Measurements from ENCODE around the gene SMAD5. TPM values are rescaled to one million over a fixed set of nuclear protein-coding genes. Genes with fewer than 3 reads are reported as not detected.

Gene SMAD5
- total RNA-seq, 1 experiment from 2014 or later, result 93.6 TPM

DNA sequence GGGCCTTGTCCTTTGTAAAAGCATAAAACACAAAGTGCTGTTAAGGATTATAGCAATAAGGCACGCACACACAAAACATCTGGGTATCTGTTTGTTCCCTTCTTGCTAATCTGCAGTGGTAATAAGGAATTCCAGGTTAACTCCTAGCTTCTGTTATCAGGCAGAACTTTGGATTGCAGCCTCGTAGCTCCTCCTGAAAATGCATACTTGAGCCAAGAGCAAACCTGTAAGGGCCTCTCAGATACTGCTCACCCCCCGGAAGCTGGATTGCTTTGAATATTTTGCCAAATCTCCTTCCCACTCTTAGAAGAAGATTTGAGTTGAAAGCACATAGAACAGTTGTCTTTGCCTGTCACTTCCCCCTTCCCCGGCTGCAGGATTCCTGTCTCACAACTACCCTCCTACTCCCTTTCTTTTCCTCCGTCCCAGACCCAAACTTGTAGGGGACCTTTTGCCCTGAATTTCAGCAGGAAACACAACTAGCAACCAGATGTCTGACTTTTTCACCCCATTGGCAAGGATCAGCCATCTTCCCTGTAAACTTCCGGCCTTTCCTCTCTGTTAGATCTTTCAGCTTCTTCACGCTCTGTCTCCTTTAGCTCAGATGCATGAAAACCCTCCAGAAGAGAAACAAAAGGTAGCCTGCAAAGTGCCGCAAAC, 28.2 kb upstream of the SMAD5 start:
- Histone ChIP-seq H3K4me3 (no peak overlapping the region), H3K36me3 (no peaks in the 10 kb centered on the region), H3K27me3 (replicated peaks) (0 out of 2 replicates have a peak, but pooled peaks cover 11% of the 10 kb centered on the region), H3K4me1 (replicated peaks) (no peaks in the 10 kb centered on the region), H3K27ac (no peak overlapping the region), H3K9me3 (replicated peaks) (no peaks in the 10 kb centered on the region)
- no peak for DNase-seq (ENCODE audit: low read depth in 1 of 2, low spot score in 2 of 2)

DNA sequence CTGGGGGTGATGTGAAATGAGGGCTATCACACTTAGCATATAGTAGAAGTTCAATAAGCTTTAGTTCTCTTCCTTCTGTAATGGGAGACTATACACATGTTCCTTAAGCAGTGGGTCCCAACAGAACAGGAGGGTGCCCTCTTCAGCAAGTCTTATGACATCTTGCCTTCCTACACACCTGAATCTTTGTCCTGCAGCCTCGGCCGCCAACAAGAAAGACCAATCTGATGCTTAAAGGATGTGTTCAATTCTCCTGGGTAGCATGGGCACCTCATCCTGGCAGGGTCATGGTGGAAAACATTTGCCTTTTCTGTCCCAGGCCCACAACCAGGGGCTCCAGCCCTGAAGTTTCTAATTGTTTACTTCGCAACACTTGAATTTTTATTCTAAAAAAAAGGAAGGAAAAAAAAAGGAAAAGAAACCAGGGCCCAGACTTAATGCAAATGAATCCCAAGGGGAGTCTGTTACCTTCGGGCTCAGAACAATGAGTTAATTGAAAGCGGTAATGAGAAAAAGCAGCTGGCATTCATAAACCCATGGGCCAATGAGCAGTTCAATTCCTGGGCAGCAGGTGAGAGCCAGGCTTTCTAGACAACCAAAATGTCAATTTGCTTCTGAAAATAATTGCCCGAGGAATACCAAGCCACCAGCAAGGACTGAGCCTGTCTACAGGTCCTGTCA, 26.2 kb upstream of the SMAD5 start:
- Histone ChIP-seq H3K4me3 (no peak overlapping the region), H3K36me3 (no peaks in the 10 kb centered on the region), H3K27me3 (replicated peaks) (0 out of 2 replicates have a peak, but pooled peaks cover 16% of the 10 kb centered on the region), H3K27ac (no peak overlapping the region), H3K9me3 (replicated peaks) (no peaks in the 10 kb centered on the region), H3K4me1 (replicated peaks) (no peaks in the 10 kb centered on the region)
- DNase-seq (ENCODE audit: low read depth in 1 of 2, low spot score in 2 of 2), result peak in 1 of 2 experiments; percentile 37

- peak in 1 of 2 experiments; percentile 9 for DNase-seq (ENCODE audit: low read depth in 1 of 2, low spot score in 2 of 2)
- Histone ChIP-seq H3K4me3 (no peak overlapping the region), H3K9me3 (replicated peaks) (no peaks in the 10 kb centered on the region), H3K27me3 (replicated peaks) (0 out of 2 replicates have a peak, but pooled peaks cover 16% of the 10 kb centered on the region), H3K4me1 (replicated peaks) (no peaks in the 10 kb centered on the region), H3K27ac (no peak overlapping the region), H3K36me3 (no peaks in the 10 kb centered on the region)
Measured at GRCh38 chr5:136108180-136108611, 24.4 kb upstream of the SMAD5 start.

DNA sequence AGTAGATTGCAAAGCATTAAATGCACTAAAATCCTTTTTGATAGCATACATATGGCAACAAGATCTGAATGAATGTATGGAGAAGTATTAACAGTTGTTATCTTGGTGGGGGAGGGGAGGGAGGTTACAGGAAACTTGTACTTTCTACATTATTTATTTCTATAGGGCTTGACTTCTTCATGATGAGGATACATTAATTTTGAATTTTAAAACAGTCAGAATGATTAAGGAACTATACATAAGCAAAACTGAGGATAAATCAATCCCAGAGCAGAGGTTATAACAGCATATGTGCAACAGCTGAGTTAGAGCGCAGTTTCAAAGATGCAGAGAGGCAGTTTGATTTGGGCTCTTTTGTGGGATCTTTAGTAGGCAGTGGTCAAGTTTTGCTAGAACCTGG, 23.9 kb upstream of the SMAD5 start:
- Histone ChIP-seq H3K27ac (no peak overlapping the region), H3K36me3 (no peaks in the 10 kb centered on the region), H3K9me3 (replicated peaks) (no peaks in the 10 kb centered on the region), H3K4me1 (replicated peaks) (no peaks in the 10 kb centered on the region), H3K4me3 (no peak overlapping the region), H3K27me3 (replicated peaks) (0 out of 2 replicates have a peak, but pooled peaks cover 16% of the 10 kb centered on the region)
- no peak for DNase-seq (ENCODE audit: low read depth in 1 of 2, low spot score in 2 of 2)

DNA sequence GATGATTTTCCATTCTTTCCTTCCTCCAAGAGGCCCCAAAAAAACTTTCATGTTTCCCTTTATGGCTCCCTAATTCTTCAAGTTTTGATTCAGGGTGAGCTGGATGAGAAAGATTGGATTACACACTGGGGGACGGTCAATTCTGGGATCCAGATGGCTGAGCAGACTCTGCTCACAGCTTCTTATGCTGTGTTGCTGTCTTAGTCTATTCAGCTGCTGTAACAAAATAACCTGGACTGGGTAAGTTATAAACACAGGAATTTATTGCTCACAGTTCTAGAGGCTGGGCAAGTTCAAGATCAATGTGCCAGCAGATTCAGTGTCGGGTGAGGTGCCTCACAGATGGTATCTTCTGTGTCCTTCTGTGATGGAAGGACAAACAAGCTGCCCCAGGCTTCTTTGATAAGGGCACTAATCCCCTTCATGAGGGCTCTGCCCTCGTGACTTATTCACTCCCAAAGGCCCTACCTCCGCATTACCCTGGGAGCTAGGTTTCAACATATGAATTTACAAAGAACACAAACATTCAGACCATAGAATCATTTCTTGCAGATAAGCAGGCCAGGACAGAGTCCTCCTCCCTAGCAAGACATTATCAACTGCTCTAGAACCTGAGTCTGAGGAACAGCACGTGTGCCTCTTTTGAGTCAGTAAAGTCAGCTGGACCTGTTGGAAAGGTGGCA, 23.1 kb upstream of the SMAD5 start:
- H3K4me1 ChIP-seq (replicated peaks), result no peaks in the 10 kb centered on the region

GRCh38 chr5:136113606-136114005, 19.0 kb upstream of the SMAD5 start:
- no peaks in the 10 kb centered on the region for H3K4me1 ChIP-seq (replicated peaks)
- no peaks in the 10 kb centered on the region for H3K9me3 ChIP-seq (replicated peaks)
- H3K27ac ChIP-seq, result no peak overlapping the region
- H3K4me3 ChIP-seq, result no peak overlapping the region
- no peak for DNase-seq (ENCODE audit: low read depth in 1 of 2, low spot score in 2 of 2)
- no peaks in the 10 kb centered on the region for H3K36me3 ChIP-seq
- peaks cover 19% of the 10 kb centered on the region for H3K27me3 ChIP-seq (replicated peaks)

More for the DNA sequence above, 23.1 kb upstream of the SMAD5 start:
- Histone ChIP-seq H3K36me3 (no peaks in the 10 kb centered on the region), H3K4me3 (no peak overlapping the region), H3K27ac (no peak overlapping the region), H3K27me3 (replicated peaks) (peaks cover 16% of the 10 kb centered on the region; the same call in 1 of the 2 replicates), H3K9me3 (replicated peaks) (no peaks in the 10 kb centered on the region)
- DNase-seq (ENCODE audit: low read depth in 1 of 2, low spot score in 2 of 2), result peak in 1 of 2 experiments; percentile 29

DNA sequence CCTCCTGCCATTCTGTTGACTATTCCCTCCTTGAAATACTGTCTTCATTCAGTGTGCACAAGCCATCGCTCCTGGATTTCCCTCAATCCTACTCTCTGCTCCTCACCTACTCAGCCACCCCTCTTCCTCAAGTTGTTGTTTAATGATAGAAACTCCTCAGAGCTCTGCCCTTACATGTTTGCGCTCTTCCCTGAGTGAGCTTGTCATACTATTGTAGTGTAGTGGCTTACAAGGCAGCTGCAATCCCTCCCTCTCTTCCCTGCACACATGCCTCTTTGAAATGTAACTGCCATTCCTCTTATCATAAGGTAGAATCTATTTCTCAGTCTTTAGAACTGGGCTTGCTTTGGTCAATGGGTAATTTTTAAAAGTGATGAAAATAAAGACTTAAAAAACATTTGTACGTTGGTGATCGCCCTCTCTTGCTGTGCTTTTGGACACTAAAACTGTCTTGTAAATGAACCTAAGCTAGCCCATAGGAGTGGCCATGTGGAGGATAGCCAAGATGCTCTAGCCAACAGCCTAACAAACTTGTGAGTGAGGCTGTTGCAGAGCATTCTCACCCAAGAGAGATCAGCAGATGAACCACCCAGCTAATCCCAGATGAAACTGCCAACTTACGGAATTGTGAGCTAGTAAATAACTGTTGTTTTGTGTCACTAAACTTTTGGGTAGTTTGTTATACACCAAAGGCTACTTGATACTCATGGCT, 18.1 kb upstream of the SMAD5 start:
- Histone ChIP-seq H3K27ac (no peak overlapping the region), H3K4me3 (no peak overlapping the region), H3K36me3 (no peaks in the 10 kb centered on the region), H3K4me1 (replicated peaks) (no peaks in the 10 kb centered on the region), H3K27me3 (replicated peaks) (peaks cover 13% of the 10 kb centered on the region), H3K9me3 (replicated peaks) (no peaks in the 10 kb centered on the region)
- no peak for DNase-seq (ENCODE audit: low read depth in 1 of 2, low spot score in 2 of 2)

- no peaks in the 10 kb centered on the region for H3K4me1 ChIP-seq (replicated peaks)
- no peaks in the 10 kb centered on the region for H3K36me3 ChIP-seq
- DNase-seq (ENCODE audit: low read depth in 1 of 2, low spot score in 2 of 2), result no peak
- no peak overlapping the region for H3K4me3 ChIP-seq
- H3K9me3 ChIP-seq (replicated peaks), result no peaks in the 10 kb centered on the region
- peaks cover 12% of the 10 kb centered on the region for H3K27me3 ChIP-seq (replicated peaks)
- H3K27ac ChIP-seq, result no peak overlapping the region
Measured at GRCh38 chr5:136115183-136115865, 17.3 kb upstream of the SMAD5 start.

- DNase-seq (ENCODE audit: low read depth in 1 of 2, low spot score in 2 of 2), result no peak
- H3K27me3 ChIP-seq (replicated peaks), result peaks cover 9% of the 10 kb centered on the region; the same call in 1 of the 2 replicates
- H3K4me3 ChIP-seq, result no peak overlapping the region
- no peak overlapping the region for H3K27ac ChIP-seq
- no peaks in the 10 kb centered on the region for H3K9me3 ChIP-seq (replicated peaks)
- no peaks in the 10 kb centered on the region for H3K36me3 ChIP-seq
- no peaks in the 10 kb centered on the region; the same call in 1 of the 2 replicates for H3K4me1 ChIP-seq (replicated peaks)
Measured at GRCh38 chr5:136120529-136120928, 12.1 kb upstream of the SMAD5 start.

DNA sequence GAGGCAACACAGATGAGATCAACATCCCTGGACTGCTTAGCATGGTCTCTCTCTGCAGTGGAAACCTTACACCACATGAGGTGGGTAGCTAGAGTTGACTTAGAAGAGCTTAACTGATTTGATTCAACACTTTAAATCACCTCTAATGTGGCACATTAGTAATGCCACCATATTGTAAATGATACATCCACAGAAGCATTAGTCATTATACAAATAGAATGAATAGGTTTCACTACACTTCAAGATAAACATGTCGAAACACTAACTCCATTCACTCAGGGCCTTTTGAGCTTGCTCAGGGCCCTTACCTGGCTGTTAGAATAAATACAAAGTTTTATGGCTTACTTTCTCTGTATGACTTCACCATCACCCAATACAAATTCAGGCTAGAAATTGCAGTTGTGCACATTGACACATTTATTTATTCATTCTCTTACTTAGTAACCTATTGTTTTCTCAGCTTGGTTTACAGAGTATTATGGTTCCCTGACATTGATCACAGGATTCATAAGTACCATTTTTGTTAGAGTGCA, 9.3 kb upstream of the SMAD5 start:
- no peak overlapping the region for H3K27ac ChIP-seq
- H3K27me3 ChIP-seq (replicated peaks), result 0 out of 2 replicates have a peak, but pooled peaks cover 15% of the 10 kb centered on the region
- DNase-seq (ENCODE audit: low read depth in 1 of 2, low spot score in 2 of 2), result peak in 1 of 2 experiments; percentile 26
- H3K4me1 ChIP-seq (replicated peaks), result no peaks in the 10 kb centered on the region; the same call in 1 of the 2 replicates
- H3K4me3 ChIP-seq, result no peak overlapping the region
- no peaks in the 10 kb centered on the region for H3K36me3 ChIP-seq
- H3K9me3 ChIP-seq (replicated peaks), result no peaks in the 10 kb centered on the region

- Histone ChIP-seq H3K36me3 (no peaks in the 10 kb centered on the region), H3K27me3 (replicated peaks) (0 out of 2 replicates have a peak, but pooled peaks cover 12% of the 10 kb centered on the region), H3K4me3 (no peak overlapping the region), H3K27ac (no peak overlapping the region), H3K4me1 (replicated peaks) (peaks cover 4% of the 10 kb centered on the region), H3K9me3 (replicated peaks) (no peaks in the 10 kb centered on the region)
- DNase-seq (ENCODE audit: low read depth in 1 of 2, low spot score in 2 of 2), result no peak
Measured at GRCh38 chr5:136127560-136127959, 5.1 kb upstream of the SMAD5 start.

DNA sequence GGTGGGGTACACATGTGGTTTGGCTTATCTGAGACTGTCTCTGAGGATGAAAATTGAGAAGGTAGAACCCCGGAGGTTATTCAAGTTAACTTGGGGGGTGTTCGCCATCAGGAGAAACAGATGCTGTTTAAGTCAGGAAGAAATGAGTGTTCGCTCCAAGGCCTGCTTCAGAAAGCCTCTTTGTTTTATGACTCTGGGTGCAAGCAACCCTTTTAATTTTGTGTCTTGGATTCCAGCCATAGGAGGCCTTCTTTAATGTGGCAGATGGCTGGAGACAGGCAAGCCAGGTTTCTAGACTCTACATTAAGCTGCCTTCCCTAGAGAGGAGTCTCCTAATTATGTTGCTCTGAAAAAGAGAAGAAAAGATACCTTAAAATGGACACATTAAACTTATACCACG, 4.2 kb upstream of the SMAD5 start:
- H3K4me3 ChIP-seq, result no peak overlapping the region

GRCh38 chr5:136129445-136129844, 3.2 kb upstream of the SMAD5 start:
- Histone ChIP-seq H3K27me3 (replicated peaks) (0 out of 2 replicates have a peak, but pooled peaks cover 12% of the 10 kb centered on the region), H3K9me3 (replicated peaks) (no peaks in the 10 kb centered on the region), H3K36me3 (peaks cover 6% of the 10 kb centered on the region), H3K4me1 (replicated peaks) (peaks cover 8% of the 10 kb centered on the region), H3K27ac (no peak overlapping the region), H3K4me3 (no peak overlapping the region)
- DNase-seq (ENCODE audit: low read depth in 1 of 2, low spot score in 2 of 2), result no peak

More for the DNA sequence above, 4.2 kb upstream of the SMAD5 start:
- DNase-seq (ENCODE audit: low read depth in 1 of 2, low spot score in 2 of 2), result no peak
- Histone ChIP-seq H3K27me3 (replicated peaks) (0 out of 2 replicates have a peak, but pooled peaks cover 12% of the 10 kb centered on the region), H3K36me3 (peaks cover 6% of the 10 kb centered on the region), H3K9me3 (replicated peaks) (no peaks in the 10 kb centered on the region), H3K27ac (no peak overlapping the region), H3K4me1 (replicated peaks) (peaks cover 4% of the 10 kb centered on the region)

All from SJSA1 (cell line).